IMR-90 (cell line): ENCODE results near the gene SLC39A11. TPM values are rescaled to one million over a fixed set of nuclear protein-coding genes. Genes with fewer than 3 reads are reported as not detected.

ENCODE experiments used
- ATAC-seq: fragments of 200-7000 bp; cut with Tn5 transposase; 2 replicates; pipeline ENCODE4 v1.9.1; 2020; ENCODE audit warnings: low read depth, mild to moderate bottlenecking, moderate library complexity
- BruUV-seq: library from RNA; stranded (reverse); fragments of 400-500 nt; replicated peaks from 2 replicates; lab custom pipeline; 2021; lab: Mats Ljungman, UMichigan
- CTCF ChIA-PET: fragments of 300-600 bp; formaldehyde crosslinking; extraction: SDS; loops from one replicate; lab custom pipeline; 2021; ENCODE audit warnings: antibody characterized with exemption; lab: Yijun Ruan, JAX
- POLR2A ChIA-PET: fragments of 300-600 bp; sonication (Branson Sonifier 250); formaldehyde crosslinking; loops from one replicate; lab custom pipeline; 2022; ENCODE audit warnings: antibody characterized with exemption; ENCODE audit not compliant: unreplicated experiment; lab: Charles Lee
- DNase-seq: peaks from one replicate; pipeline ENCODE4 v3.0.0; 2013
- H2AFZ ChIP-seq: replicated peaks from 2 replicates; pipeline ENCODE3; 2013; ENCODE audit warnings: low read length, mild to moderate bottlenecking; ENCODE audit not compliant: poor library complexity
- H2AK5ac ChIP-seq: 2 replicates; pipeline ENCODE4 v1.6.1; 2013; ENCODE audit warnings: low read depth, low read length, inconsistent platforms
- H2AK9ac ChIP-seq: replicated peaks from 2 replicates; pipeline ENCODE3; 2013; ENCODE audit warnings: mild to moderate bottlenecking, low read depth, low read length, moderate library complexity; ENCODE audit not compliant: poor library complexity
- H2BK120ac ChIP-seq: 2 replicates; pipeline ENCODE4 v1.6.1; 2013; ENCODE audit warnings: low read depth, low read length, inconsistent platforms
- H2BK15ac ChIP-seq: 3 replicates; pipeline ENCODE4 v1.6.1; 2013; ENCODE audit warnings: low read depth, low read length, inconsistent platforms
- H2BK20ac ChIP-seq: 2 replicates; pipeline ENCODE4 v1.6.1; 2013; ENCODE audit warnings: low read depth, mild to moderate bottlenecking, inconsistent platforms, low read length, moderate library complexity
- H2BK5ac ChIP-seq: 2 replicates; pipeline ENCODE4 v1.6.1; 2013; ENCODE audit warnings: mild to moderate bottlenecking, low read depth, low read length, inconsistent platforms; ENCODE audit not compliant: poor library complexity, severe bottlenecking
- H3K14ac ChIP-seq: replicated peaks from 2 replicates; pipeline ENCODE4 v1.6.1; 2013; ENCODE audit warnings: low read depth, low read length, inconsistent platforms
- H3K18ac ChIP-seq: 2 replicates; pipeline ENCODE4 v1.6.1; 2013; ENCODE audit warnings: low read depth, low read length, control low read depth
- H3K23ac ChIP-seq: 2 replicates; pipeline ENCODE4 v1.6.1; 2013; ENCODE audit warnings: low read depth, low read length, inconsistent platforms
- H3K27ac ChIP-seq: 2 replicates; pipeline ENCODE4 v1.5.1; 2013; ENCODE audit warnings: mild to moderate bottlenecking, control low read depth, low read length; ENCODE audit not compliant: insufficient read depth
- H3K27me3 ChIP-seq: 2 replicates; pipeline ENCODE4 v1.6.1; 2013; ENCODE audit warnings: low read length; ENCODE audit not compliant: control insufficient read depth, insufficient read depth
- H3K36me3 ChIP-seq: 2 replicates; pipeline ENCODE4 v1.6.1; 2013; ENCODE audit warnings: low read length, mixed read lengths; ENCODE audit not compliant: control insufficient read depth, insufficient read depth
- H3K4ac ChIP-seq: 2 replicates; pipeline ENCODE4 v1.6.1; 2013; ENCODE audit warnings: low read depth, low read length, inconsistent platforms
- H3K4me1 ChIP-seq: 2 replicates; pipeline ENCODE4 v1.6.1; 2013; ENCODE audit warnings: low read length, mixed read lengths; ENCODE audit not compliant: control insufficient read depth, insufficient read depth
- H3K4me2 ChIP-seq: 2 replicates; pipeline ENCODE4 v1.6.1; 2013; ENCODE audit warnings: low read depth, mild to moderate bottlenecking, control low read depth, low read length, moderate library complexity
- H3K4me3 ChIP-seq: 2 replicates; pipeline ENCODE4 v1.5.1; 2013; ENCODE audit warnings: low read depth, mild to moderate bottlenecking, control low read depth, low read length, moderate library complexity; ENCODE audit not compliant: insufficient read depth
- H3K56ac ChIP-seq: 2 replicates; pipeline ENCODE4 v1.6.1; 2013; ENCODE audit warnings: low read length, inconsistent platforms; ENCODE audit not compliant: insufficient read depth; ENCODE audit errors: extremely low read depth
- H3K79me1 ChIP-seq, 2 experiments: 2 replicates each; pipeline ENCODE4 v1.6.1; 2013; ENCODE audit warnings: low read length in 2 of 2, inconsistent platforms in 1 of 2, low read depth in 1 of 2
- H3K9ac ChIP-seq: 2 replicates; pipeline ENCODE4 v1.6.1; 2013; ENCODE audit warnings: low read depth, low read length, control low read depth
- H3K9me1 ChIP-seq: 2 replicates; pipeline ENCODE4 v1.6.1; 2013; ENCODE audit warnings: low read length, inconsistent platforms; ENCODE audit not compliant: insufficient read depth
- H3K9me3 ChIP-seq: 2 replicates; pipeline ENCODE4 v1.6.1; 2013; ENCODE audit warnings: low read length; ENCODE audit not compliant: control insufficient read depth, insufficient read depth
- H4K20me1 ChIP-seq: 2 replicates; pipeline ENCODE4 v1.6.1; 2013; ENCODE audit warnings: low read length, inconsistent platforms; ENCODE audit not compliant: insufficient read depth
- H4K5ac ChIP-seq: 2 replicates; pipeline ENCODE4 v1.6.1; 2013; ENCODE audit warnings: mild to moderate bottlenecking, low read depth, low read length, control low read depth
- H4K8ac ChIP-seq, 2 experiments: 2 replicates each; pipeline ENCODE4 v1.6.1; 2013; ENCODE audit warnings: low read depth in 2 of 2, low read length in 2 of 2, control low read depth in 1 of 2, inconsistent platforms in 1 of 2
- H4K91ac ChIP-seq: 2 replicates; pipeline ENCODE4 v1.6.1; 2013; ENCODE audit warnings: low read depth, low read length, inconsistent platforms; ENCODE audit not compliant: insufficient read depth
- MXI1 ChIP-seq: IDR thresholded peaks from 2 replicates; pipeline ENCODE4 v1.6.1; 2012; ENCODE audit warnings: low read depth, mild to moderate bottlenecking, low read length, moderate library complexity, borderline replicate concordance
- NFE2L2 ChIP-seq: fragments of 150-350 bp; IDR thresholded peaks from 2 replicates; pipeline ENCODE4 v1.6.1; 2016; ENCODE audit warnings: low read depth, mild to moderate bottlenecking, low read length
- RAD21 ChIP-seq: IDR thresholded peaks from 2 replicates; pipeline ENCODE4 v1.6.1; 2012; ENCODE audit warnings: low read length, improper control_type of control experiment
- RCOR1 ChIP-seq: IDR thresholded peaks from 2 replicates; pipeline ENCODE4 v1.6.1; 2012; ENCODE audit warnings: mild to moderate bottlenecking, low read length, improper control_type of control experiment; ENCODE audit not compliant: insufficient replicate concordance
- WGBS, 2 experiments: methylation state at CpG; one replicate each; pipeline versions ENCODE4 v1.1.5 to v1.1.7; 2013; ENCODE audit warnings: missing lambda C conversion rate in 2 of 2; ENCODE audit not compliant: insufficient read length in 1 of 2; ENCODE audit errors: extremely low coverage in 2 of 2; 5-methylcytosine and 5-hydroxymethylcytosine counted together
- dilution Hi-C: fragments of 300-500 bp; cut with HindIII; formaldehyde crosslinking; loops from one replicate; pipeline ENCODE4 v1.14.3; 2018; ENCODE audit warnings: low sequenced_read_pairs; ENCODE audit not compliant: unreplicated experiment
- in situ Hi-C: fragments of 300-500 bp; cut with MboI; formaldehyde crosslinking; loops from 3 replicates; pipeline ENCODE4 v1.14.3; 2019; ENCODE audit warnings: low sequenced_read_pairs, inconsistent platforms, mixed read lengths
- intact Hi-C: fragments of 100-400 bp; cut with micrococcal nuclease; formaldehyde crosslinking; loops from 2 replicates; pipeline ENCODE4 v1.10.0; 2022
- polyA plus RNA-seq, 3 experiments: library from polyadenylated mRNA; depleted of rRNA; stranded (reverse); fragments of >200 nt; gene quantifications; 2 replicates each; pipeline ENCODE4 v1.2.3, GENCODE V29; 2012; ENCODE audit warnings: low replicate concordance in 1 of 3
- total RNA-seq: library from RNA; depleted of rRNA; stranded (reverse); fragments of >200 nt; gene quantifications from 2 replicates; pipeline ENCODE4 v1.2.3, GENCODE V29; 2012
- TF ChIP-seq, protein P1 (sequence below): fragments of 150-350 bp; IDR thresholded peaks from 2 replicates; pipeline ENCODE4 v1.6.1; 2017; ENCODE audit warnings: mild to moderate bottlenecking, antibody characterized with exemption, low read length, low read depth
- TF ChIP-seq, protein P2 (sequence below): fragments of 150-350 bp; IDR thresholded peaks from 2 replicates; pipeline ENCODE4 v1.6.1; 2016; ENCODE audit warnings: low read depth, mild to moderate bottlenecking, low read length, moderate library complexity, borderline replicate concordance

Gene SLC39A11
- total and polyA plus RNA-seq, 2 of the 4 experiments (the other 2 are of a cell fraction), result 8.8 to 14.3 TPM

DNA sequence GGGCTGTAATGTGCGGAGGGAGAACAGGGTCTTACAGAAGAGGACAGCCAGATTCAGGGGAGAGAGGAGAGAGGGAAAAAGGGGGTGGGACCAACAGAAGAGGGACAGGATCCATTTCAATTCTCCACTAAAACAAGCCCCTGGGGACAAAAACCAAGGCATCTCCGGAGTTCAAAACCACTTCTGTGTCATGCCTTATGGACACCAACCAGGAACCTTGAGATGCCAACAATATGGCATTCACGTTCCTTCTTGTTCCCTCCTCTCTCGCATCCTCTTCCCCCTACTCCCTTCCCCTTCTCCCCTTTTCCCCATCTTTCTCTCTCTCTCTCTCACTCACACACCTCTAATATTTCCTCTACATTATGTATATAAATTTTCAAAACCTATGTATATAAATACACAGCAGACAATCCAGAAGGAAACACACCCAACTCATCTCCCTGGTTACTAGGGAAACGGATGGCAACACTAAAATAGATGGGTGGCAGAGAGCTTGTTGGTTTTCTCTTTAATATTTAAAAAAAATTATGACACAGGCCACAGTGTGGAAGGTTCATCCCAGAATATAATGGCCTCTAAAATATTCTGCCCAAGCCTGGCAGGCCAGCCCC is 123.1 kb downstream of the SLC39A11 start:
- CTCF ChIA-PET, result no interaction called here
- Histone ChIP-seq H4K8ac (no peak overlapping the region), H3K4me3 (no peak overlapping the region), H2AK9ac (no peak overlapping the region), H3K27ac (no peak overlapping the region), H3K4ac (no peak overlapping the region), H3K23ac (no peak overlapping the region), H3K36me3 (no peaks in the 10 kb centered on the region), H4K20me1 (no peaks in the 10 kb centered on the region), H3K9me1 (0 out of 2 replicates have a peak, but pooled peaks cover 3% of the 10 kb centered on the region), H2AK5ac (no peak overlapping the region), H4K5ac (no peak overlapping the region), H2BK5ac (no peak overlapping the region), H2BK20ac (no peak overlapping the region), H3K4me1 (peaks cover 2% of the 10 kb centered on the region; the same call in 1 of the 2 replicates), H3K14ac (no peak overlapping the region), H3K9me3 (no peaks in the 10 kb centered on the region), H2AFZ (no peak overlapping the region), H3K4me2 (no peak overlapping the region), H3K56ac (no peak overlapping the region), H4K91ac (no peak overlapping the region), H3K18ac (no peak overlapping the region), H3K9ac (no peak overlapping the region), H3K27me3 (no peaks in the 10 kb centered on the region), H2BK120ac (no peak overlapping the region), H2BK15ac (no peak overlapping the region), H3K79me1 (peaks cover 0 to 10% of the 10 kb centered on the region in 2 experiments; a peak in 3 of 4 replicates)
- intact Hi-C loops, result no loop called here
- BruUV-seq, result no TSS peak
- POLR2A ChIA-PET, result no interaction called here
- ATAC-seq (no peak), DNase-seq (no peak)
- no peak for TF ChIP-seq MXI1
- TF ChIP-seq RAD21, result no peak
- no peak for TF ChIP-seq NFE2L2
- TF ChIP-seq, protein P1, sequence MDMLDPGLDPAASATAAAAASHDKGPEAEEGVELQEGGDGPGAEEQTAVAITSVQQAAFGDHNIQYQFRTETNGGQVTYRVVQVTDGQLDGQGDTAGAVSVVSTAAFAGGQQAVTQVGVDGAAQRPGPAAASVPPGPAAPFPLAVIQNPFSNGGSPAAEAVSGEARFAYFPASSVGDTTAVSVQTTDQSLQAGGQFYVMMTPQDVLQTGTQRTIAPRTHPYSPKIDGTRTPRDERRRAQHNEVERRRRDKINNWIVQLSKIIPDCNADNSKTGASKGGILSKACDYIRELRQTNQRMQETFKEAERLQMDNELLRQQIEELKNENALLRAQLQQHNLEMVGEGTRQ, result no peak
- TF ChIP-seq, protein P2, sequence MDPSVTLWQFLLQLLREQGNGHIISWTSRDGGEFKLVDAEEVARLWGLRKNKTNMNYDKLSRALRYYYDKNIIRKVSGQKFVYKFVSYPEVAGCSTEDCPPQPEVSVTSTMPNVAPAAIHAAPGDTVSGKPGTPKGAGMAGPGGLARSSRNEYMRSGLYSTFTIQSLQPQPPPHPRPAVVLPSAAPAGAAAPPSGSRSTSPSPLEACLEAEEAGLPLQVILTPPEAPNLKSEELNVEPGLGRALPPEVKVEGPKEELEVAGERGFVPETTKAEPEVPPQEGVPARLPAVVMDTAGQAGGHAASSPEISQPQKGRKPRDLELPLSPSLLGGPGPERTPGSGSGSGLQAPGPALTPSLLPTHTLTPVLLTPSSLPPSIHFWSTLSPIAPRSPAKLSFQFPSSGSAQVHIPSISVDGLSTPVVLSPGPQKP, result no peak
- no peak for TF ChIP-seq RCOR1
- in situ Hi-C loops, result no loop called here
- dilution Hi-C loops, result no loop called here
- 83% methylated on average over 1 of the region's 5 CpGs; no CpG with 5 or more reads in 1 of the 2 experiments for WGBS, 2 experiments
